ENCODE measurements around the gene OR10A3. TPM values are rescaled to one million over a fixed set of nuclear protein-coding genes. Genes with fewer than 3 reads are reported as not detected.

OR10A3 gene
- total RNA-seq, 4 donors from 2014 or later = not detected

DNA sequence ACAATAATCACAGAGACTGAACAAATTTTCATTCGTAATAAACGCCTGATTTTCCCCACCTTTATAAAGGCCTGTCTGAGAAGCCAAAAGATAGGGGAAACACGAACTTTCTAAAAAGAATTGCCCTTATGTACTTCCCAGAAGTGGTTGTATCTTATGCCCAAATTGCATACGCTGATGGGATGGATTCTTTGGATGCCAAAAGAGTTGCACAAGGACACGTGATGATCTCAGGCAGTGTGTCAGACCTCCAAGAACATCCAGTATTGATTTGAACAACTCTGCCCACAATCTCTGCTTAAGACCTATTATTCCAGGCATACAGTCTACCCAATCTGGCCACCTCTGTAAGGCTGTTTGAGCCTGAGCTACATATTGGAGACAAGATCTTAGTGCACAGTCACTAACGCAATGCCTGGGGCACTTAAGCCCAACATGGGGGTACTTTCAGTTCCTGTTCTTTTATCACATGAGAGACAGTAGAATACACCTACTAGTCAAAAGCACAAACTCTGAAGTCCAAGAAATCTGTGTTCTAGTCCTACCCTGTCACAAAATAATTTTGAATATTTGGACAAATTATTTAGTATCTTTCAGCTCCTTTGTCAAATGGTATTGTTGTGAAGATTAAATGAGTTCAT is 49.3 kb downstream of the OR10A3 start:
- H3K4me1 ChIP-seq = no peaks in the 10 kb centered on the region
- intact Hi-C loops (cut with DNase I) = loop anchor here (5.0 to 10.0 kb wide), 2 partner anchors 95 to 203 kb away; partner anchors contain the start of gene EIF3F
- WGBS, 2 donors = 48 to 55% methylated on average over 6 of the region's 6 CpGs
- no peak overlapping the region for H3K27ac ChIP-seq
- no peaks in the 10 kb centered on the region for H3K27me3 ChIP-seq
- H3K4me3 ChIP-seq (replicated peaks in 1 of 3) = no peak overlapping the region
- no peaks in the 10 kb centered on the region for H3K36me3 ChIP-seq
- TF ChIP-seq POLR2A (IDR thresholded peaks at IDR 0.05) = no peak
- DNase-seq = no peak
- H3K9me3 ChIP-seq = no peaks in the 10 kb centered on the region

DNA sequence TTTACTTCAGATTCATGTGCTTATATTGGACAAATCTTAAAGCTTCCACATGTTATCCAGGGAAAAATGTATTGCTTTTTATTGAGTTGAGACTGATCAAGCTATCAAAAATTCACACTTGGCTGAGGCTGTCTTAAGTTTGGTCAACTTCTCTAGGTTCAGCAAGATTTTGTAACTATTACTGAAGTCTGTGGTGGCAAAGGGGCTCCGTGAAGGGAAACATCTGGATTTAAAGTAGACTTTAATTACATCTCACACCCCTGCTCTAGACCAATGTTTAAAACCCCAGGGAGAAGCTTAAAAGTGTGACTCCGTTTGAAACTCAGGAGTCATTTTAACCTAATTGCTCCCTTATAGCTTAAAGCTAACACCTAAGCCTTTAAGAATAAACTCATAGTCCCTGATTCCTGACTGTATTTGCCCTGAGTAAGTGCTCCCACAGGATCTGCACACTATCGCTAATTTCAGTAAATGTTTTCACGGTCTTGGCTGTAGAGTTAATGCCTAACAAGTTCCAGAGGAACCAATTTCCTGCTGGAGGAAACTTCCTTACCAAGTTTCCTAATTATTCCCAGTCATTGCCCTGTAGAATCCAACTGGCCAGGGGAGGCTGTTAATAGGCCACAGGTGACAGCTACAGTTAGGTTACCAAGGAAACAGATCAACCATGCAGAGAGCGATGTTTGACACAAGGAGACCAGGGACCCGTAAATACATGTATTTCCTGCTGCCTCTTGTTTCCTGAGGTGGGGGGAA is 50.9 kb downstream of the OR10A3 start:
- no peak for TF ChIP-seq POLR2A (IDR thresholded peaks at IDR 0.05)
- TF ChIP-seq, protein P1, sequence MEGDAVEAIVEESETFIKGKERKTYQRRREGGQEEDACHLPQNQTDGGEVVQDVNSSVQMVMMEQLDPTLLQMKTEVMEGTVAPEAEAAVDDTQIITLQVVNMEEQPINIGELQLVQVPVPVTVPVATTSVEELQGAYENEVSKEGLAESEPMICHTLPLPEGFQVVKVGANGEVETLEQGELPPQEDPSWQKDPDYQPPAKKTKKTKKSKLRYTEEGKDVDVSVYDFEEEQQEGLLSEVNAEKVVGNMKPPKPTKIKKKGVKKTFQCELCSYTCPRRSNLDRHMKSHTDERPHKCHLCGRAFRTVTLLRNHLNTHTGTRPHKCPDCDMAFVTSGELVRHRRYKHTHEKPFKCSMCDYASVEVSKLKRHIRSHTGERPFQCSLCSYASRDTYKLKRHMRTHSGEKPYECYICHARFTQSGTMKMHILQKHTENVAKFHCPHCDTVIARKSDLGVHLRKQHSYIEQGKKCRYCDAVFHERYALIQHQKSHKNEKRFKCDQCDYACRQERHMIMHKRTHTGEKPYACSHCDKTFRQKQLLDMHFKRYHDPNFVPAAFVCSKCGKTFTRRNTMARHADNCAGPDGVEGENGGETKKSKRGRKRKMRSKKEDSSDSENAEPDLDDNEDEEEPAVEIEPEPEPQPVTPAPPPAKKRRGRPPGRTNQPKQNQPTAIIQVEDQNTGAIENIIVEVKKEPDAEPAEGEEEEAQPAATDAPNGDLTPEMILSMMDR (IDR thresholded peaks at IDR 0.05) = no peak
- Histone ChIP-seq H3K4me3 (replicated peaks in 1 of 3) (no peak overlapping the region), H3K4me1 (no peaks in the 10 kb centered on the region), H3K27me3 (no peaks in the 10 kb centered on the region), H3K36me3 (no peaks in the 10 kb centered on the region), H3K9me3 (no peaks in the 10 kb centered on the region), H3K27ac (no peak overlapping the region)
- intact Hi-C loops (cut with DNase I) = loop anchor here (5.0 to 10.0 kb wide), 2 partner anchors 97 to 204 kb away; partner anchors contain the start of gene EIF3F
- 18 to 20% methylated on average over 6 of the region's 6 CpGs for WGBS, 2 donors
- DNase-seq = no peak

DNA sequence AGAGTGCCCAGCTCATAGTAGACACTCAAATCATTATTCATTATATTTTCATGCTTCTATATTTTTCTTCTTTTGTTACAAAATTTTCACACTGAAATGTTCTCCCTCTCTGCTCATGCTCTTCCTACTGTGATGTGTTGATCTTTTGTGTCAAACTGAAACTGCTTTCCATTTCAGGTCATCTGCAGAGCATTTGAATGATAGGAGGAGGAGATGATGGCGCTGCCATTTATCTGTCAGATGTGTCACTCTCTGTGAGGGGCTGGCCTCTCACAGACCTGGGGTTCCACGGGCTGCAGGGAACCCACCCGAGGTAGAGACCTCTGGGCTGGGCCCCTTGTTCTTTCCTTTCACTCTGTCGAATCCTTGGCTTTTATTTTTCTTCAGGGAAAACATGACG is 51.5 kb downstream of the OR10A3 start:
- intact Hi-C loops (cut with DNase I) = loop anchor here (5.0 to 10.0 kb wide), 2 partner anchors 97 to 205 kb away; partner anchors contain the start of gene EIF3F
- 53 to 62% methylated on average over 5 of the region's 5 CpGs for WGBS, 2 donors
- no peaks in the 10 kb centered on the region for H3K36me3 ChIP-seq
- no peaks in the 10 kb centered on the region for H3K27me3 ChIP-seq
- no peaks in the 10 kb centered on the region for H3K9me3 ChIP-seq
- DNase-seq = no peak
- H3K27ac ChIP-seq = no peak overlapping the region
- no peak overlapping the region for H3K4me3 ChIP-seq (replicated peaks in 1 of 3)
- TF ChIP-seq, protein P1 (IDR thresholded peaks at IDR 0.05) = no peak
- no peak for TF ChIP-seq POLR2A (IDR thresholded peaks at IDR 0.05)
- H3K4me1 ChIP-seq = no peaks in the 10 kb centered on the region

Small RNA genes within 50 kb of the gene (small RNA-seq; reads per million reads assigned to genes)
- gene COX6CP5 = not detected
- gene RNU6-943P = not detected

Other genes starting within 250 kb of the OR10A3 start
- not detected for gene OVCH2, start 235.2 kb downstream of the OR10A3 start, total RNA-seq
- gene OR5P2, start 144.8 kb downstream of the OR10A3 start, total RNA-seq = not detected
- not detected for gene OR5P3, start 110.9 kb downstream of the OR10A3 start, total RNA-seq
- gene OR10A6, start 10.4 kb downstream of the OR10A3 start, total RNA-seq = not detected
- not detected for gene NLRP10, start 23.7 kb upstream of the OR10A3 start, total RNA-seq
- gene EIF3F, start 45.6 kb upstream of the OR10A3 start, total RNA-seq = 100 to 1,000 TPM; 187 to 263 (median 231) TPM
- gene TUB, start 139.5 kb upstream of the OR10A3 start, total RNA-seq = 10 to 100 TPM; 16.3 to 25.8 (median 22.7) TPM
- gene RIC3, start 227.3 kb upstream of the OR10A3 start, total RNA-seq = 10 to 100 TPM; 38.2 to 96.9 (median 46.9) TPM

Measured in thyroid gland (tissue), 4 donors.